HG03571 (cell line): ENCODE data around the gene AMIGO1.

Source experiments
- ATAC-seq: cut with Tn5 transposase; IDR thresholded peaks from one replicate; pipeline ENCODE4 v1.9.1; 2021; ENCODE audit not compliant: unreplicated experiment

Gene AMIGO1

GRCh38 chr1:109503935-109504334 is 5.6 kb downstream of the AMIGO1 start:
- ATAC-seq = no peak

GRCh38 chr1:109502364-109502851 is 7.1 kb downstream of the AMIGO1 start:
- no peak for ATAC-seq

- no peak for ATAC-seq
Observed at GRCh38 chr1:109501644-109502363, 7.7 kb downstream of the AMIGO1 start.

GRCh38 chr1:109500941-109501381 is 8.6 kb downstream of the AMIGO1 start:
- ATAC-seq = no peak

- no peak for ATAC-seq
Observed at GRCh38 chr1:109499661-109500536, 9.6 kb downstream of the AMIGO1 start.

GRCh38 chr1:109499081-109499480 is 10.4 kb downstream of the AMIGO1 start:
- ATAC-seq = no peak

- ATAC-seq = no peak
Observed at GRCh38 chr1:109498161-109498801, 11.2 kb downstream of the AMIGO1 start.

GRCh38 chr1:109497449-109498160 is 11.9 kb downstream of the AMIGO1 start:
- ATAC-seq = no peak

- no peak for ATAC-seq
Observed at GRCh38 chr1:109495738-109496137, 13.8 kb downstream of the AMIGO1 start.

GRCh38 chr1:109493805-109494539 is 15.6 kb downstream of the AMIGO1 start, which contains the start of gene CYB561D1:
TSS of gene CYB561D1 (plus strand) at chr1:109494094. CDS start at chr1:109494140, 46 bp downstream.
- peak; percentile 87 for ATAC-seq

- no peak for ATAC-seq
Observed at GRCh38 chr1:109493227-109493626, 16.3 kb downstream of the AMIGO1 start.

GRCh38 chr1:109492779-109493178 is 16.7 kb downstream of the AMIGO1 start:
- ATAC-seq = no peak

GRCh38 chr1:109491372-109491771 is 18.2 kb downstream of the AMIGO1 start:
- no peak for ATAC-seq

- no peak for ATAC-seq
Observed at GRCh38 chr1:109490934-109491302, 18.6 kb downstream of the AMIGO1 start.

GRCh38 chr1:109490029-109490933 is 19.2 kb downstream of the AMIGO1 start:
- ATAC-seq = no peak

- ATAC-seq = no peak
Observed at GRCh38 chr1:109488696-109489095, 20.8 kb downstream of the AMIGO1 start.

- ATAC-seq = no peak
Observed at GRCh38 chr1:109488201-109488600, 21.3 kb downstream of the AMIGO1 start.

GRCh38 chr1:109487261-109487660 is 22.3 kb downstream of the AMIGO1 start:
- ATAC-seq = no peak

- ATAC-seq = no peak
Observed at GRCh38 chr1:109485001-109485400, 24.5 kb downstream of the AMIGO1 start.
